H1 (cell line): Measurements from ENCODE around the gene MAML3. TPM values are rescaled to one million over a fixed set of nuclear protein-coding genes. Genes with fewer than 3 reads are reported as not detected.

ENCODE experiments used
- RXRA ChIP-seq: IDR thresholded peaks from 2 replicates; pipeline ENCODE4 v1.6.1; 2011; ENCODE audit warnings: low read depth, mild to moderate bottlenecking, low read length, moderate library complexity; ENCODE audit not compliant: insufficient read depth
- polyA plus RNA-seq, 7 experiments: library from polyadenylated mRNA; depleted of rRNA in 3 of 7; stranded (reverse) in 5 of 7; unstranded in 2 of 7; fragments of >200 nt in 5 of 7; fragments of 200-250 nt in 2 of 7; gene quantifications; 1 replicate in 5 of 7; 2 replicates in 1 of 7; 4 replicates in 1 of 7; pipeline versions ENCODE4 v1.2.1 to v1.2.3, GENCODE V29; 2011 to 2013; ENCODE audit warnings: missing spikeins in 2 of 7, mixed read lengths in 2 of 7
- total RNA-seq: library from RNA; stranded (reverse); fragmentation: NEBNext Ultra II Directional; extraction: Animal tissue kit (Norgen Biotek cat#: 25700); gene quantifications from 2 replicates; pipeline ENCODE4 v1.2.1, GENCODE V29; 2021
- TF ChIP-seq, protein P1 (sequence below): IDR thresholded peaks from 2 replicates; pipeline ENCODE4 v1.6.1; 2011; ENCODE audit warnings: low read depth, mild to moderate bottlenecking, low read length; ENCODE audit not compliant: insufficient read depth

MAML3 gene
- total and polyA plus RNA-seq, 2 of the 8 experiments (the other 6 are each of a cell fraction or from before 2014, with no cell fraction given): 2.1 to 5.7 TPM

DNA sequence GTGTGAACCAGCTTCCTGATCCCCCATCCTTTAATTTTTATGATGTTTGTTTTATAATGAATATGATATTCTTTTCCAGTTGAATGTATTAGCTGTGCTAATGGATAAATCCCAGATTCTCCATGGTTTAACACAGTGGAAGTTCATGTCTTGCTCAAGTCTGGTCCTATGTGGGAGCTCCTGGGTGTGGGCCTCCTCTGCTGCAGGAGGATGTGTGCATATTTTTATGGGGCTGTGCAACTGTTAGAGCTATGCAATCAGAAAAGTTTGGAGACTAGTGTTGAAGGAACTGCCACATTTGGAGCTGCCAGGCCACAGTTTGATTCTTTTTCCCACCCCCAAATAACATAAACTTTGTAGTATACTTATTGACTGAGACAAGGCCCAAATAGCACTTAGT lies 463.6 kb downstream of the MAML3 start (continued):
- TF ChIP-seq RXRA: no peak
- TF ChIP-seq, protein P1, sequence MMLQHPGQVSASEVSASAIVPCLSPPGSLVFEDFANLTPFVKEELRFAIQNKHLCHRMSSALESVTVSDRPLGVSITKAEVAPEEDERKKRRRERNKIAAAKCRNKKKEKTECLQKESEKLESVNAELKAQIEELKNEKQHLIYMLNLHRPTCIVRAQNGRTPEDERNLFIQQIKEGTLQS: no peak
